Esophagus muscularis mucosa (tissue), 3 donors: ENCODE data around the gene PHYHD1.

Experiments used
- POLR2A ChIP-seq: fragments of 450-650 bp; IDR thresholded peaks from one replicate; pipeline ENCODE4 v1.6.1; 2017; ENCODE audit warnings: antibody characterized with exemption, moderate library complexity, mild to moderate bottlenecking, low read depth
- TF ChIP-seq, protein P1 (sequence below), 3 experiments: fragments of 200-600 bp in 2 of 3; fragments of 450-650 bp in 1 of 3; sonication (generic) in 2 of 3; IDR thresholded peaks; one replicate each; pipeline ENCODE4 v1.5.1; 2017 to 2019; ENCODE audit warnings: antibody characterized with exemption in 3 of 3, mild to moderate bottlenecking in 2 of 3, moderate library complexity in 1 of 3

DNA sequence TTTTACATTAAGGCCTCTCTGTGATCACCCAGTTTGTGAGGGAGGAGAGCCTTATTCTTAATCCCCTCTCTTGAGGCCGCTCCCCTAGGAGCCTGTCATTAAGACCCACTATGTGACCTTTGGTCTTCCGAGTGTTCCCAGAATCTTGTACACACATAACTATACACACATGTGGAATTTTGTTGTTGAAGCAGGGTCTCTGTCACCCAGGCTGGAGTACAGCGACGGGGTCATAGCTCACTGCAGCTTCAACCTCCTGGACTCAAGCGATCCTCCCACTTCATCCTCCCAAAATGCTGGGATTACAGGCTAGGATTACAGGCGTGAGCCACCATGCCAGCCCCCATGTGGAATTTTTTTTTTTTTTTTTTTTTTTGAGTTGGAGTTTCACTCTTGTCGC is 14.8 kb upstream of the PHYHD1 start:
- TF ChIP-seq POLR2A, result no peak
- TF ChIP-seq, protein P1, sequence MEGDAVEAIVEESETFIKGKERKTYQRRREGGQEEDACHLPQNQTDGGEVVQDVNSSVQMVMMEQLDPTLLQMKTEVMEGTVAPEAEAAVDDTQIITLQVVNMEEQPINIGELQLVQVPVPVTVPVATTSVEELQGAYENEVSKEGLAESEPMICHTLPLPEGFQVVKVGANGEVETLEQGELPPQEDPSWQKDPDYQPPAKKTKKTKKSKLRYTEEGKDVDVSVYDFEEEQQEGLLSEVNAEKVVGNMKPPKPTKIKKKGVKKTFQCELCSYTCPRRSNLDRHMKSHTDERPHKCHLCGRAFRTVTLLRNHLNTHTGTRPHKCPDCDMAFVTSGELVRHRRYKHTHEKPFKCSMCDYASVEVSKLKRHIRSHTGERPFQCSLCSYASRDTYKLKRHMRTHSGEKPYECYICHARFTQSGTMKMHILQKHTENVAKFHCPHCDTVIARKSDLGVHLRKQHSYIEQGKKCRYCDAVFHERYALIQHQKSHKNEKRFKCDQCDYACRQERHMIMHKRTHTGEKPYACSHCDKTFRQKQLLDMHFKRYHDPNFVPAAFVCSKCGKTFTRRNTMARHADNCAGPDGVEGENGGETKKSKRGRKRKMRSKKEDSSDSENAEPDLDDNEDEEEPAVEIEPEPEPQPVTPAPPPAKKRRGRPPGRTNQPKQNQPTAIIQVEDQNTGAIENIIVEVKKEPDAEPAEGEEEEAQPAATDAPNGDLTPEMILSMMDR (IDR thresholded peaks at IDR 0.05), result no peak
